A673 (cell line): ENCODE results near the gene SPSB4. TPM values are rescaled to one million over a fixed set of nuclear protein-coding genes. Genes with fewer than 3 reads are reported as not detected.

Experiments used
- BruUV-seq: library from RNA; stranded (reverse); fragments of 400-500 nt; replicated peaks from 2 replicates; lab custom pipeline; 2021; lab: Mats Ljungman, UMichigan
- CTCF ChIA-PET: fragments of 300-600 bp; sonication (Branson Sonifier 250); formaldehyde crosslinking; loops from one replicate; lab custom pipeline; 2022; ENCODE audit warnings: antibody characterized with exemption; lab: Charles Lee
- POLR2A ChIA-PET: fragments of 300-600 bp; sonication (Branson Sonifier 250); formaldehyde crosslinking; loops from one replicate; lab custom pipeline; 2022; ENCODE audit warnings: antibody characterized with exemption; ENCODE audit not compliant: low non-redundant PET; lab: Charles Lee
- DNase-seq: peaks from one replicate; pipeline ENCODE4 v3.0.0-alpha.2; 2015; ENCODE audit warnings: low spot score
- H3K27ac ChIP-seq: fragments of 200-600 bp; sonication (generic); 2 replicates; pipeline ENCODE4 v1.5.1; 2016; ENCODE audit warnings: mixed run types, low read depth, mild to moderate bottlenecking, mixed read lengths, antibody characterized with exemption, low read length; ENCODE audit not compliant: poor library complexity, severe bottlenecking
- H3K27me3 ChIP-seq: fragments of 200-600 bp; sonication (generic); replicated peaks from 2 replicates; pipeline ENCODE4 v1.6.1; 2017; ENCODE audit warnings: mixed run types, low read depth, mild to moderate bottlenecking, mixed read lengths, antibody characterized with exemption, low read length; ENCODE audit not compliant: insufficient read depth, poor library complexity
- H3K36me3 ChIP-seq: fragments of 200-600 bp; sonication (generic); 2 replicates; pipeline ENCODE4 v1.6.1; 2016; ENCODE audit warnings: mixed run types, mild to moderate bottlenecking, mixed read lengths, antibody characterized with exemption, low read length; ENCODE audit not compliant: insufficient read depth, poor library complexity, severe bottlenecking
- H3K4me1 ChIP-seq: fragments of 200-600 bp; sonication (generic); 2 replicates; pipeline ENCODE4 v1.6.1; 2017; ENCODE audit warnings: mixed run types, mild to moderate bottlenecking, mixed read lengths, antibody characterized with exemption, low read length; ENCODE audit not compliant: insufficient read depth, poor library complexity, severe bottlenecking
- H3K4me3 ChIP-seq: fragments of 200-600 bp; sonication (generic); 2 replicates; pipeline ENCODE4 v1.5.1; 2016; ENCODE audit warnings: low read depth, mixed run types, mild to moderate bottlenecking, mixed read lengths, low read length; ENCODE audit not compliant: poor library complexity, severe bottlenecking
- H3K9me3 ChIP-seq: fragments of 200-600 bp; sonication (generic); 2 replicates; pipeline ENCODE4 v1.6.1; 2016; ENCODE audit warnings: mixed run types, low read depth, mild to moderate bottlenecking, mixed read lengths, antibody characterized with exemption, low read length; ENCODE audit not compliant: poor library complexity, severe bottlenecking
- CTCF ChIP-seq: fragments of 300-800, 200-600 bp; sonication (generic); conservative IDR thresholded peaks from 2 replicates; pipeline ENCODE4 v1.5.1; 2017; ENCODE audit warnings: low read depth, mild to moderate bottlenecking, antibody characterized with exemption, low read length, moderate library complexity, mixed read lengths
- EZH2 ChIP-seq: fragments of 200-600 bp; sonication (generic); IDR thresholded peaks from 2 replicates; pipeline ENCODE4 v1.6.1; 2017; ENCODE audit warnings: borderline replicate concordance, low read depth, mild to moderate bottlenecking, mixed read lengths, antibody characterized with exemption, low read length; ENCODE audit not compliant: poor library complexity, severe bottlenecking
- intact Hi-C: fragments of 100-400 bp; cut with micrococcal nuclease; formaldehyde crosslinking; loops from one replicate; pipeline ENCODE4 v1.10.0; 2022; ENCODE audit not compliant: unreplicated experiment
- total RNA-seq: library from RNA; stranded (reverse); gene quantifications from 2 replicates; pipeline ENCODE4 v1.2.3, GENCODE V29; 2021

SPSB4 gene
- total RNA-seq, 1 experiment from 2014 or later: 0.39 TPM

GRCh38 chr3:141150931-141151330 lies 99.8 kb downstream of the SPSB4 start:
- no peaks in the 10 kb centered on the region for H3K36me3 ChIP-seq
- no peaks in the 10 kb centered on the region for H3K27me3 ChIP-seq
- H3K4me1 ChIP-seq: no peaks in the 10 kb centered on the region
- no peak overlapping the region for H3K27ac ChIP-seq
- H3K4me3 ChIP-seq: no peak overlapping the region
- CTCF ChIA-PET: no interaction called here
- TF ChIP-seq EZH2: no peak
- TF ChIP-seq CTCF: no peak
- BruUV-seq: no TSS peak
- intact Hi-C loops: no loop called here
- POLR2A ChIA-PET: no interaction called here
- DNase-seq: no peak
- no peaks in the 10 kb centered on the region for H3K9me3 ChIP-seq

- Histone ChIP-seq H3K9me3 (no peaks in the 10 kb centered on the region), H3K4me1 (no peaks in the 10 kb centered on the region), H3K27me3 (no peaks in the 10 kb centered on the region), H3K36me3 (no peaks in the 10 kb centered on the region), H3K27ac (no peak overlapping the region), H3K4me3 (no peak overlapping the region)
- BruUV-seq: no TSS peak
- TF ChIP-seq EZH2: no peak
- no peak for TF ChIP-seq CTCF
- ChIA-PET CTCF (no interaction called here), POLR2A (no interaction called here)
- no peak for DNase-seq
- intact Hi-C loops: no loop called here
Observed at GRCh38 chr3:141151439-141151838, 100.3 kb downstream of the SPSB4 start.

- H3K9me3 ChIP-seq: no peaks in the 10 kb centered on the region
- no TSS peak for BruUV-seq
- H3K4me1 ChIP-seq: no peaks in the 10 kb centered on the region
- no peaks in the 10 kb centered on the region for H3K27me3 ChIP-seq
- no peak overlapping the region for H3K27ac ChIP-seq
- TF ChIP-seq EZH2: no peak
- no peak for TF ChIP-seq CTCF
- no peak overlapping the region for H3K4me3 ChIP-seq
- CTCF ChIA-PET: no interaction called here
- POLR2A ChIA-PET: no interaction called here
- H3K36me3 ChIP-seq: no peaks in the 10 kb centered on the region
- DNase-seq: no peak
- intact Hi-C loops: no loop called here
Observed at GRCh38 chr3:141152130-141152529, 101.0 kb downstream of the SPSB4 start.
